HepG2 (cell line): ENCODE data around the gene PDE9A. TPM values are rescaled to one million over a fixed set of nuclear protein-coding genes. Genes with fewer than 3 reads are reported as not detected.
A peak's percentile ranks its signal among the peaks of the same experiment; 100 is the strongest.

Experiments used
- ASH2L ChIP-seq: fragments of 300-600, 200-600 bp; sonication (generic); IDR thresholded peaks from 2 replicates; pipeline ENCODE4 v1.7.0; 2017; ENCODE audit warnings: low read depth, mild to moderate bottlenecking, moderate library complexity, mixed read lengths, low read length; ENCODE audit not compliant: insufficient read length
- CREM ChIP-seq, 2 experiments: sonication (generic) in 1 of 2; formaldehyde crosslinking in 1 of 2; IDR thresholded peaks; 2 replicates each; pipeline versions ENCODE4 v1.4.0 to v1.6.1; 2016 to 2020; ENCODE audit warnings: antibody characterized with exemption in 1 of 2, mild to moderate bottlenecking in 1 of 2, missing genetic modification reagents in 1 of 2
- HDAC1 ChIP-seq: sonication (generic); formaldehyde crosslinking; IDR thresholded peaks from 2 replicates; pipeline ENCODE4 v1.5.1; 2020; ENCODE audit warnings: mild to moderate bottlenecking, missing genetic modification reagents
- HNF1A ChIP-seq, 2 experiments: sonication (generic) in 1 of 2; formaldehyde crosslinking in 1 of 2; IDR thresholded peaks; 2 replicates each; pipeline versions ENCODE4 v1.4.0 to v1.6.1; 2016 to 2020; ENCODE audit warnings: borderline replicate concordance in 1 of 2, low read depth in 1 of 2, mild to moderate bottlenecking in 1 of 2, missing genetic modification reagents in 1 of 2
- KDM5B ChIP-seq: sonication (generic); formaldehyde crosslinking; IDR thresholded peaks from 2 replicates; pipeline ENCODE4 v1.4.0; 2020; ENCODE audit warnings: missing genetic modification reagents, mild to moderate bottlenecking, borderline replicate concordance
- KDM6A ChIP-seq: IDR thresholded peaks from 2 replicates; pipeline ENCODE4 v1.6.1; 2016; ENCODE audit warnings: low read depth
- PHB2 ChIP-seq: fragments of 450-650 bp; IDR thresholded peaks from 2 replicates; pipeline ENCODE4 v1.6.1; 2018; ENCODE audit not compliant: partially characterized antibody
- PHF21A ChIP-seq: sonication (generic); formaldehyde crosslinking; IDR thresholded peaks from 2 replicates; pipeline ENCODE4 v1.5.0; 2020; ENCODE audit warnings: mild to moderate bottlenecking, missing genetic modification reagents
- PHF5A ChIP-seq: IDR thresholded peaks from one replicate; pipeline ENCODE4 v1.6.1; 2018; ENCODE audit warnings: low read depth, missing genetic modification reagents; ENCODE audit not compliant: unreplicated experiment
- SP5 ChIP-seq: IDR thresholded peaks from 2 replicates; pipeline ENCODE4 v1.6.1; 2016; ENCODE audit warnings: low read depth, borderline replicate concordance
- TEAD3 ChIP-seq: optimal IDR thresholded peaks from 2 replicates; pipeline ENCODE3; 2016; ENCODE audit warnings: borderline replicate concordance
- ZBTB1 ChIP-seq: sonication (generic); formaldehyde crosslinking; IDR thresholded peaks from 2 replicates; pipeline ENCODE4 v1.4.0; 2020; ENCODE audit warnings: missing genetic modification reagents, borderline replicate concordance
- ZNF260 ChIP-seq: sonication (generic); formaldehyde crosslinking; IDR thresholded peaks from 2 replicates; pipeline ENCODE4 v1.4.0; 2020; ENCODE audit warnings: missing genetic modification reagents, low read depth, mild to moderate bottlenecking, borderline replicate concordance
- ZNF451 ChIP-seq: sonication (generic); formaldehyde crosslinking; IDR thresholded peaks from 2 replicates; pipeline ENCODE4 v1.5.0; 2020; ENCODE audit warnings: mild to moderate bottlenecking, missing genetic modification reagents
- ZNF569 ChIP-seq: sonication (generic); formaldehyde crosslinking; IDR thresholded peaks from 2 replicates; pipeline ENCODE4 v1.5.0; 2020; ENCODE audit warnings: mild to moderate bottlenecking, missing genetic modification reagents, moderate library complexity, borderline replicate concordance
- ZNF703 ChIP-seq: sonication (generic); formaldehyde crosslinking; IDR thresholded peaks from 2 replicates; pipeline ENCODE4 v1.5.1; 2020; ENCODE audit warnings: missing genetic modification reagents, mild to moderate bottlenecking, moderate library complexity, borderline replicate concordance
- ZNF761 ChIP-seq: sonication (generic); formaldehyde crosslinking; conservative IDR thresholded peaks from 2 replicates; pipeline ENCODE4 v1.4.0; 2020; ENCODE audit warnings: mild to moderate bottlenecking, missing genetic modification reagents
- ZNF883 ChIP-seq: sonication (generic); formaldehyde crosslinking; IDR thresholded peaks from 2 replicates; pipeline ENCODE4 v1.5.1; 2020; ENCODE audit warnings: mild to moderate bottlenecking, missing genetic modification reagents; ENCODE audit errors: not compliant biosample characterization
- polyA plus RNA-seq, 8 experiments: library from polyadenylated mRNA; depleted of rRNA in 3 of 8; stranded (reverse) in 7 of 8; unstranded in 1 of 8; fragments of >200 nt; fragmentation: Illumina TruSeq in 4 of 8; extraction: Trizol in 4 of 8; gene quantifications; 2 replicates each; pipeline versions ENCODE4 v1.2.1 to v1.2.3, GENCODE V29; 2011 to 2016; ENCODE audit warnings: low read depth in 4 of 8, missing spikeins in 1 of 8, mixed read lengths in 1 of 8; ENCODE audit not compliant: insufficient read depth in 1 of 8
- total RNA-seq, 5 experiments: library from RNA; depleted of rRNA; stranded (reverse); fragments of >200 nt; fragmentation: Illumina TruSeq; extraction: Trizol; gene quantifications; 2 replicates each; pipeline ENCODE4 v1.2.3, GENCODE V29; 2016; ENCODE audit warnings: low read depth in 1 of 5
- TF ChIP-seq, protein P1 (sequence below): sonication (generic); formaldehyde crosslinking; IDR thresholded peaks from 2 replicates; pipeline ENCODE4 v1.8.0; 2022; ENCODE audit warnings: missing genetic modification reagents, mild to moderate bottlenecking, inconsistent platforms, borderline replicate concordance
- TF ChIP-seq, protein P2 (sequence below), 2 experiments: sonication (generic) in 1 of 2; formaldehyde crosslinking in 1 of 2; IDR thresholded peaks; 2 replicates each; pipeline versions ENCODE4 v1.4.0 to v1.6.1; 2018 to 2020; ENCODE audit warnings: missing genetic modification reagents in 2 of 2, borderline replicate concordance in 1 of 2, low read depth in 1 of 2, mild to moderate bottlenecking in 1 of 2, missing biosample characterization in 1 of 2

PDE9A gene
- total and polyA plus RNA-seq, 2 of the 13 experiments (the other 11 are each of a cell fraction or from before 2014, with no cell fraction given), result 4.6 to 19.7 TPM

DNA sequence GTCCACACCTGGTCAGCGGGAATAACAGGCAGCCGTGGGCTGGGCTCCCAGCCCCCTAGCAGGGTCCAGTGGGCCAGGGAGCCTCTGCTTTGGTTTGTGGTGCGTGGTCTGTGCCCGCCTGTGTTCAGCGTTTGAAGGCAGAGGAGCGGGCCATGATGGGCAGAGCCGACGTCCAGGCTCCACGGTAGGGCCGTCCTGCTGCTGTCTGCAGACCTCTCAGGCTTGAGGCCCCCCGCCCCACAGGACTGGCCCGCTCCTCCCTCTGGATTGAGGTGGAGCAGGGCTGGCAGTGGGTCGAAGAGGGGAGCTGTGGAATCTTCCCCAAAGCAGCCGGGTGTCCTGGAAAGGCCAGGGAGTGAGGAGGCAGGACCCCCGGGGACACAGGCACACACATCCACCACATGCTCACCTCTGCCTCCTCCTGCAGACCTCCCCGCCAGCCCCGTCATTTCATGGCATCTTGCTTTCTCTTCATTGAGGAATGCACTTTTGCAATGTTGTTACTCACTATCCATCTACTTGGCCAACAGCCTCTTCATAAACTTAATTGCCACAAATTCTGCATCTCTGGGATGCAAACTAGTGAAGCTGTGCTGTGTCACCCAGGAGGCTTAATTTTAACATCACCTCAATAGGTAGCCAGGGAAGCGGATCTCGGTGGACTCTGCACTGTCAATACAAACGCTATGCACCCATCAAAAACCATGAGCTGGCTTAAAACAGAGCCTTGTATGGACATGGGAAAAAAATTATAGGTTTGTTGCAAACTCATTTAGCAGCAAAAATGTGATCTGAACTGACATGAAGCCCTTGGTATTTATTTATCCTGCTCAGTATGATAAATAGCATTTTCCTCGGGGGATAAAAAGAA is 85.9 kb downstream of the PDE9A start (continued):
- no peak for TF ChIP-seq SP5 (CRISPR knock-in tag)
- TF ChIP-seq ZNF703 (CRISPR knock-in tag), result no peak
- no peak for TF ChIP-seq ZNF761 (CRISPR knock-in tag)
- 0 out of 2 replicates have a peak, but pooled peaks have one; percentile 34 for TF ChIP-seq KDM6A (CRISPR knock-in tag)
- TF ChIP-seq, protein P1, sequence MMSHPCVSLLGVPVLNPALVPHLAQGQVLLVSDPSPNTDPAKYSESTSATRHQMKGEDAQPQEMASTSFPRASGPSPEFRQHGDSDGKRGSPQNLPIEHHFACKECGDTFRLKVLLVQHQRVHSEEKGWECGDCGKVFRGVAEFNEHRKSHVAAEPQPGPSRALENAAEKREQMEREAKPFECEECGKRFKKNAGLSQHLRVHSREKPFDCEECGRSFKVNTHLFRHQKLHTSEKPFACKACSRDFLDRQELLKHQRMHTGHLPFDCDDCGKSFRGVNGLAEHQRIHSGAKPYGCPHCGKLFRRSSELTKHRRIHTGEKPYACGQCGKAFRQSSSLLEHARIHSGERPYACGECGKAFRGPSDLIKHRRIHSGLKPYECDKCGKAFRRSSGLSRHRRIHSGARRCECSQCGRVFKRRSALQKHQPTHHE, result no peak
- TF ChIP-seq TEAD3 (CRISPR knock-in tag), result peak; percentile 53
- TF ChIP-seq ZNF451 (CRISPR knock-in tag), result no peak
- TF ChIP-seq ZNF569 (CRISPR knock-in tag), result no peak
- TF ChIP-seq, protein P2, sequence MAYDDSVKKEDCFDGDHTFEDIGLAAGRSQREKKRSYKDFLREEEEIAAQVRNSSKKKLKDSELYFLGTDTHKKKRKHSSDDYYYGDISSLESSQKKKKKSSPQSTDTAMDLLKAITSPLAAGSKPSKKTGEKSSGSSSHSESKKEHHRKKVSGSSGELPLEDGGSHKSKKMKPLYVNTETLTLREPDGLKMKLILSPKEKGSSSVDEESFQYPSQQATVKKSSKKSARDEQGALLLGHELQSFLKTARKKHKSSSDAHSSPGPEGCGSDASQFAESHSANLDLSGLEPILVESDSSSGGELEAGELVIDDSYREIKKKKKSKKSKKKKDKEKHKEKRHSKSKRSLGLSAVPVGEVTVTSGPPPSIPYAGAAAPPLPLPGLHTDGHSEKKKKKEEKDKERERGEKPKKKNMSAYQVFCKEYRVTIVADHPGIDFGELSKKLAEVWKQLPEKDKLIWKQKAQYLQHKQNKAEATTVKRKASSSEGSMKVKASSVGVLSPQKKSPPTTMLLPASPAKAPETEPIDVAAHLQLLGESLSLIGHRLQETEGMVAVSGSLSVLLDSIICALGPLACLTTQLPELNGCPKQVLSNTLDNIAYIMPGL (CRISPR knock-in tag; IDR thresholded peaks at IDR 0.05; ENCODE audit: borderline replicate concordance in 1 of 2, low read depth in 1 of 2), result no peak
- TF ChIP-seq PHB2, result no peak
- no peak for TF ChIP-seq ZNF260 (CRISPR knock-in tag)
- peak; percentile 52 for TF ChIP-seq ASH2L
- TF ChIP-seq ZNF883 (CRISPR knock-in tag), result no peak
- TF ChIP-seq KDM5B, result no peak
- TF ChIP-seq PHF5A (CRISPR knock-in tag), result no peak
- TF ChIP-seq ZBTB1 (CRISPR knock-in tag), result no peak
- no peak for TF ChIP-seq PHF21A (CRISPR knock-in tag)
- TF ChIP-seq HDAC1 (CRISPR knock-in tag), result no peak
- TF ChIP-seq HNF1A (IDR thresholded peaks at IDR 0.05; ENCODE audit: low read depth), result no peak
- no peak for TF ChIP-seq HNF1A (CRISPR knock-in tag; IDR thresholded peaks at IDR 0.05; ENCODE audit: borderline replicate concordance)
- 0 out of 2 replicates have a peak, but pooled peaks have one; percentile 18 for TF ChIP-seq CREM (IDR thresholded peaks at IDR 0.05)
- no peak for TF ChIP-seq CREM (CRISPR knock-in tag; IDR thresholded peaks at IDR 0.05)
